HG02571 (cell line): ENCODE measurements around the gene KRT40.
"Not testable (repeated sequence)": the region's sequence is repeated elsewhere in the genome, so short reads cannot be mapped to it uniquely, and the experiment has no call there.

Experiments
- ATAC-seq: cut with Tn5 transposase; IDR thresholded peaks from one replicate; pipeline ENCODE4 v1.9.1; 2021; ENCODE audit warnings: mild to moderate bottlenecking, moderate library complexity; ENCODE audit not compliant: unreplicated experiment

Gene KRT40

GRCh38 chr17:40984226-40984625 lies at the start of gene KRT40:
TSS of gene KRT40 (minus strand) at chr17:40984326. CDS start at chr17:40984273, 53 bp downstream.
- ATAC-seq: no peak

- ATAC-seq: no peak
Measured at GRCh38 chr17:41029633-41030245, 45.6 kb upstream of the KRT40 start, which contains the start of gene KRTAP1-4. TSS of gene KRTAP1-4 (minus strand) at chr17:41030195. CDS start at chr17:41030078, 117 bp downstream.

GRCh38 chr17:41026715-41027471 lies 42.8 kb upstream of the KRT40 start, which contains the start of gene KRTAP1-5:
TSS of gene KRTAP1-5 (minus strand) at chr17:41027208. CDS start at chr17:41027155, 53 bp downstream.
- ATAC-seq: no peak

- no peak for ATAC-seq
Measured at GRCh38 chr17:41024697-41025096, 40.6 kb upstream of the KRT40 start.

GRCh38 chr17:41020336-41020735 lies 36.2 kb upstream of the KRT40 start:
- no peak for ATAC-seq

- no peak for ATAC-seq
Measured at GRCh38 chr17:41019415-41019814, 35.3 kb upstream of the KRT40 start.

GRCh38 chr17:41018541-41018940 lies 34.4 kb upstream of the KRT40 start:
- no peak for ATAC-seq

GRCh38 chr17:41016578-41017215 lies 32.6 kb upstream of the KRT40 start:
- no peak for ATAC-seq

GRCh38 chr17:41015454-41015853 lies 31.3 kb upstream of the KRT40 start:
- ATAC-seq: no peak

GRCh38 chr17:41013606-41014005 lies 29.5 kb upstream of the KRT40 start:
- no peak for ATAC-seq

- no peak for ATAC-seq
Measured at GRCh38 chr17:41013181-41013580, 29.1 kb upstream of the KRT40 start.

- no peak for ATAC-seq
Measured at GRCh38 chr17:41012326-41013120, 28.4 kb upstream of the KRT40 start.

- ATAC-seq: no peak
Measured at GRCh38 chr17:41010441-41010840, 26.3 kb upstream of the KRT40 start.

GRCh38 chr17:41009936-41010335 lies 25.8 kb upstream of the KRT40 start:
- no peak for ATAC-seq

- no peak for ATAC-seq
Measured at GRCh38 chr17:41009301-41009760, 25.2 kb upstream of the KRT40 start.

GRCh38 chr17:41008811-41009210 lies 24.7 kb upstream of the KRT40 start, which contains the start of gene KRTAP3-1:
TSS of gene KRTAP3-1 (minus strand) at chr17:41009128. CDS start at chr17:41009074, 54 bp downstream.
- no peak for ATAC-seq

- no peak for ATAC-seq
Measured at GRCh38 chr17:41004397-41004796, 20.3 kb upstream of the KRT40 start.

GRCh38 chr17:41003926-41004325 lies 19.8 kb upstream of the KRT40 start:
- ATAC-seq: no peak

GRCh38 chr17:41002814-41003213 lies 18.7 kb upstream of the KRT40 start:
- ATAC-seq: no peak

- no peak for ATAC-seq
Measured at GRCh38 chr17:41001795-41002194, 17.7 kb upstream of the KRT40 start.

- ATAC-seq: not testable (repeated sequence)
Measured at GRCh38 chr17:40999563-40999962, 15.4 kb upstream of the KRT40 start, which contains the start of gene KRTAP3-2. TSS of gene KRTAP3-2 (minus strand) at chr17:40999906. CDS start at chr17:40999853, 53 bp downstream.
